DND-41 (cell line): Measurements from ENCODE around the gene AP1M1.

Source experiments
- EZH2 ChIP-seq: IDR thresholded peaks from 3 replicates; pipeline ENCODE4 v1.6.1; 2012; ENCODE audit warnings: borderline replicate concordance, low read depth, mild to moderate bottlenecking, moderate library complexity, low read length, inconsistent platforms; ENCODE audit not compliant: severe bottlenecking
- TF ChIP-seq, protein P1 (sequence below): IDR thresholded peaks from 2 replicates; pipeline ENCODE4 v1.5.1; 2012; ENCODE audit warnings: borderline replicate concordance, low read length, moderate library complexity, mild to moderate bottlenecking; ENCODE audit not compliant: poor library complexity, severe bottlenecking; ENCODE audit errors: extremely low read depth

DNA sequence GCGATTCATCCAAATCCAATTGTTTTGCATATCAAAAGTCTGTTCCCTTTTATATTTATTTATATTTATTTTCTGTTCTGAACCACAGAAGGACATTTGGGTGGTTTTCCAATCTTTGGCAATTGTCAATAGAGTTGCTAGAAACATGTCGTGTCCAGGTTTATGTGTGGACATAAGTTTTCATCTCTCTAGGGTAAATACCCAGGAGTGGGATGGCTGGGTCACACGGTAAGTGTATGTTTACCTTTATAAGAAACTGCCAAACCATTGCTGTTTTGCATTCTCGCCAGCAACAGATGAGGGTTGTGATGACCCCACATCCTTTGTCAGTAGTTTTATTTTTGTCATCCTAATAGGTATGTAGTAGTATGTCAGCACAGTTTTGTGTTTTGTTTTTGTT, 12.5 kb downstream of the AP1M1 start:
- TF ChIP-seq, protein P1, sequence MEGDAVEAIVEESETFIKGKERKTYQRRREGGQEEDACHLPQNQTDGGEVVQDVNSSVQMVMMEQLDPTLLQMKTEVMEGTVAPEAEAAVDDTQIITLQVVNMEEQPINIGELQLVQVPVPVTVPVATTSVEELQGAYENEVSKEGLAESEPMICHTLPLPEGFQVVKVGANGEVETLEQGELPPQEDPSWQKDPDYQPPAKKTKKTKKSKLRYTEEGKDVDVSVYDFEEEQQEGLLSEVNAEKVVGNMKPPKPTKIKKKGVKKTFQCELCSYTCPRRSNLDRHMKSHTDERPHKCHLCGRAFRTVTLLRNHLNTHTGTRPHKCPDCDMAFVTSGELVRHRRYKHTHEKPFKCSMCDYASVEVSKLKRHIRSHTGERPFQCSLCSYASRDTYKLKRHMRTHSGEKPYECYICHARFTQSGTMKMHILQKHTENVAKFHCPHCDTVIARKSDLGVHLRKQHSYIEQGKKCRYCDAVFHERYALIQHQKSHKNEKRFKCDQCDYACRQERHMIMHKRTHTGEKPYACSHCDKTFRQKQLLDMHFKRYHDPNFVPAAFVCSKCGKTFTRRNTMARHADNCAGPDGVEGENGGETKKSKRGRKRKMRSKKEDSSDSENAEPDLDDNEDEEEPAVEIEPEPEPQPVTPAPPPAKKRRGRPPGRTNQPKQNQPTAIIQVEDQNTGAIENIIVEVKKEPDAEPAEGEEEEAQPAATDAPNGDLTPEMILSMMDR = no peak
- TF ChIP-seq EZH2 = no peak
